HG02852 (cell line): ENCODE data around the gene TMEM54.

Source experiments
- ATAC-seq: cut with Tn5 transposase; IDR thresholded peaks from one replicate; pipeline ENCODE4 v1.9.1; 2021; ENCODE audit warnings: mild to moderate bottlenecking, moderate library complexity; ENCODE audit not compliant: unreplicated experiment

Gene TMEM54

DNA sequence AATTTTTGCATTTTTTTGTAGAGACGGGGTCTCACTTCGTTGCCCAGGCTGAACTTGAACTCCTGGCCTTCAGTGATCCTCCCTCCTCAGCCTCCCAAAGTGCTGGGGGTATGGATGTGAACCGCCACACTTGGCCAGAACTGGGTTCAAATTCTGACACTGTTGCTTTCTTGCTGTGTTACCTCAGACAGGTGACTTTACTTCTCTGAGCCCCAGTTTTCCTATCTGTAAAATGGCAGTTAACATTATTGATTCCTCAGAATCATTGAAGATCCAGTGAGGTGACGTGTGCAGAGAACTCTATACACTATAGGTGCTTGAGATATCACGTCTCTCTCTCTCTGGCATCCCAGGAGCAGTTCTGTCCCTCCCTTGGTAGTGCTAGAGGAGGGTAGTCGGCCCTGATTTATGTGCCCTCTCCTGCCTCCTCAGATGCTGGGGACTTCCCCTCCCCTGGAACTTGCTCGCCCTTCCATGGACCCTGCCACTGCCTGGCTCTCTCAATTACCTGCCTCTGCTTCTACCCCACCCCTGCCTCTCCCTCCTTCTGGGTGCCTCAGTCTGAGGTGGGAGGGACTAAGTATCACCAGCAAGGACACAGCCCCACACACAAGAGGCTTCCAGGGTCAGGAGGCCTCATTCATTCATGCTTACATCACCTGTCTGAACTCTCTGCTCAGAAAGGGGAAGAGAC, 17.7 kb downstream of the TMEM54 start:
- no peak for ATAC-seq

DNA sequence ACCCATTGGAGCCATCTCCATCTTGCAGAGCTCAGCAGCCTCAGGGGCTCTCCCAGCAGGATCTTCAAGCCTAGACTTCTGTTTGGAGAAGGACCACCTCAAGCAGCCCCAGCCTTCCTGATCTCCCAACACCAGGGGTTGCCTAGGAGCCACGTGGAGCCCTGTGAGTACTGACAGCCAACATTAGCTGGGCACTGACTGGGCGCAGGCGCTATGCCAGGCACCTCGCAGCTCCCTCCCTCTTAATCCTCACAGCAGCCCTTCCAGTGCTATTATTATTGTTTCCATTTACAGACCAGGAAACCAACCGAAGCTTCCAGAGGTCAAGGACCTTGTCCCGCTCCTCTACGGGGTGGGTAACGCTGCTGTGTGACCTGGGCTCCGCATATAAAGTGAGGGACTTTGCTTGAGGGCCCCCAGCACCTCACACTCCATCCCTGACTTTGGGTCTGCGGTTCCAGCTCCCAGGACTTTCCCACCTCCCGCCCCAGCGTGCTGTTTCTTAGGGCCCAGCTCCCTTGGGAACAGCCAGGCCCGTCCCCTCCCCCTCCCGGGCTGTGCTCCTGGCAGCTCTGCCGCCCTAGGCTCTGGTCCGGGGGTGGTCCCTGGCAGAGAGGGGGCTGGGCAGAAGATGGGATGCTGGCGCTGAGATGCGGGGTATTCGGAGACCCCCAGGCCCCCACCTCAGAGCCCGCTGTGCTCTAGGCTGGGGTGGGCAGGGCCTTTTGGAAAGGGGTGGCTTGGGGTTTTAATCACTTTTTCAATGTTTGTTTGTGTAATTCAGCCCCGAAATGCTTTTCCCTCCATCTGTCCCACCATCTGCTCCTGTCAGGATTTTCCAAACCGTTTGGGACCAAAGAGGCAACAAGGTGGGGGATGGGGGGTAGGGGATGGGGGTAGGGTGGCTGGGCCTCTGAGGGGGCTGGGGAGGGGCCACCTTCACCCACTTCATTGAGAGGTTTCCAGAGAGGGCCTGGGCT, 19.0 kb downstream of the TMEM54 start:
- ATAC-seq: no peak

DNA sequence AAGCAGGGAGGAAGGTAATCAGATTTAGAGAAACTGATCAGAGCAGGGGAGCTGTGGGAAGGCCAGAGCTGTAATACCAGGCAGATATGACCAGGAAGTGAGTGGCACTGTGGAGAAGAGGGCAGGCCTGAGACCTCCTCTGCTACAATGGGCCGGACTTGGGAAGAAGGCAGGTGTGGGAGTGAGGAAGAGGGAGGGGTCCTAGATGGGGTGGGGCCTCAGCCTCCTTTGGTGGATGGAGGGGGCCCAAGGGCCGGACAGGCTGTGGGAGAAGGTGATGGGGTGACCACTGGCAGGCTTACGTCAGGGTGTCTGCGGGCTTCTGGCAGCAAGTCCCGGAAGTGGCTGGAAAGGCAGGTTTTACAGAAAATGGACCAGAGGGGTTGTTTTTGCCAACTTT, 19.9 kb downstream of the TMEM54 start:
- ATAC-seq: no peak

DNA sequence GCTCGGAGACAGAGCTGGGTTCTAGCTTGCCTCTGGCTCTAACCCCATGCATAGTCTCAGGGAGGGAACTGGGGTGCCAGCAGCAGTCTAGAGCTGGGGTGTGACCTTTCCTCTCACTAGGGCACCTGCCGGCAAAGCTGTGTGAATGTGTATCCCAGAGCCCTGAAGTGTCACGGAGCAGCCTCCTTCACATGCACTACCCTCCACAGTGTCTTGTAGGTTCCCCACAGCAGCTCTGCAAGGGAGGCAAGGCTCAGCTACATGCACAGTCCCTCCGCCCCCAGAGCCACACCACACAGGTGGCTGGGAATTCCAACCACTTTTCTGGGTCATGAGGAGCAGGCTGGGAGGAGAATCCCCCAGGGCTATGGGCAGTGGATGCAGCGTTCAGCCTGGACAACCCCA, 22.6 kb downstream of the TMEM54 start:
- no peak for ATAC-seq

DNA sequence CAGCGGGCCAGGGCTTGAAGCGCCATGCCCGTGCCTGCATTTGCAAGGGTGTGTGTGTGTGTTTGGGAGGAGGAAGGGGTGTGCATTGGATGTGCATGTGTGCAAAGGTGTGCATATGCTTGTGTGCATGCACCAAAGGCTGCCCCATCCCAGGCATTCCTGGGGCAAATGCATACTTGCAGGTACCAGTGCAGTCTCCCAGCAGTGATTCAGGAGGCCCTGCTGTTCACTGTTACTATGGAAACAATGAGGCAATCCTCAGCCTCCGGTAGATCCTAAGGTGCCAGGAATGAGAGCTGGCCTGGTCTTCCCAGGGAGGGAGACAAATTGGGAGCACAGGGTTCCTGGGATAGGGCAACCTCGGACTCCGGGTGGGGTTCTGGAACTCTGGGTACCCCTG, 23.0 kb downstream of the TMEM54 start:
- ATAC-seq: no peak

DNA sequence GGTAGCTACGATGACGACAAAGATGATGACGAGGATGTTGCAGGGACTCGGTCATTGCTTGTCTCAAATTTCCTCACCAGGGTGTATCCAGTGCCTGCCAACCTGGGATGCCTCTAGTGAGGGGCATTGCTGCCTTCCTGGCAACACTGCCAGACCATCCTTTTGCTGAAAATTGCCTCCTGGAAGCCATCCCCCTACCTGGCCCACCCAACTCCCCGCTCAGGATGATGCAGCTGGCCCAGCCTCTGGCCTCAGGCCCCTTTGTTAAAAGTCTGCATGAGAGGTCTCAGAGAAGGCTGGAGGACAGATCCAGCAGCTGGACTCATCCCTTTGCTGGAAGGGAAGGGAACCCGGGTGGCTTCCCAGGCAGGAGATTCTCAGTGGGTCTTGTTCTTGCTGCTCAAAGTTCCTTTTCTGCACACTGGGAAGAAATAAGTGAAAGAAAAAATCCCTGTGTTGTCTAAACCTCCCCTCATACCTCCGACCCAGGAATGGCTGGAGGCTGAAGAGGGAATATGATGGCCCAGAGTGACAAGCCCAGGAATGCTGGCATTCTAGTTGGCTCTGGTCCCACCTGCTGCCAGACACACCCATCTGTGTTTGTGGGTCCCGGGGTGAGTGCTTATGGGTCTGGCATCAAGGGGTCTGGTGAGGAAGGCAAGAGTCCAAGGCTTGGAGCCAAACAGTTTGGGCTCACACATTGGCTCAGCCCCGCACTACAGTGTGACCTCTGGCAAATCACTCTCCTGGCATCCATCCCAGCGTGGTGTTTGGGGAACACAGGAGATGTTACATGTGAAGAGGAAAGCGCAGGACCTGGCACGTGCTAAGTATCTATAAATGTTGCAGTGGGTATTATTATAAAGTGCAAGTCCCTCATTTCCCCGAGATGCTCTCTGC, 23.7 kb downstream of the TMEM54 start:
- no peak for ATAC-seq

DNA sequence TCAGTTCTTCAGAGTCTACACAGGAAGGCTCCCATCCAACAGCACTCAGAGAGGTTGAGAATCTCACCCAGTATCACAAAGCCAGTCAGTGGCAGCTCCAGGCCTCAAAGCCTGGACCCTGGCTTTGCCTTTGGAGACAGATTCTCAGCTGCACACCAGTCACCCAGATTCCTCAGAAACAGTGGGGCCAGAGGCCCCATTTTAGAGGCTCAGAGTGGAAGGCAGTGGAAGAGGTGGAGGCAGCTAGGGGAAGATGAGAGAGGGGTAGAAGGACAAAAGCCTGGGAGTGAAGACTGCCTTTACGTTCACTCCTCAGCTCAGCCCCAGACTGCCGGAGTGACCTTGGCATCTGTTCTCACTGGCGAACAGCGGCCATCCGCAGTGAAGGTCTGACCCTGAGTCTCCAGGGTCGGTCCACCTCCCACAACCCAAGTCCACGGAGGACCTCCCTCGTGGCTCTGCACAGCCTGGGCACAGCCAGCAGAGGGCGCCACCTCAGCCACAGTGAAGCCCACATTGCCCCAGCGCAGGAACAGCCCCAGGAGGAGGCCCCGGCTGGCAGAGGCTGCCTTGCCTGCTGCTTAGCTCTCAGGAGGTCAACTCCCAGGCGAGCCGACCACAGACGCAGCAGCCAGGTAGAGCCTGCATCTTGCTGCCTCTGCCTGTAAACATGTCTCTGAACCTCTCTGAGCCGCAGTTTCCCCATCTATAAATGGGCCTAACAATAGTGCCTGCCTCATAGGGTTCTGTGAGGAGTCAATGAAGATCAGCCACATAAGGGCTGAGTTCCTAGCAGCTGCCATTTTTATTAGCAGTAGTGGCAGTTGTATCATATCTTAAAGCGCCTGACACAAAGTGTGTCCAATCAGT, 24.6 kb downstream of the TMEM54 start:
- ATAC-seq: no peak

DNA sequence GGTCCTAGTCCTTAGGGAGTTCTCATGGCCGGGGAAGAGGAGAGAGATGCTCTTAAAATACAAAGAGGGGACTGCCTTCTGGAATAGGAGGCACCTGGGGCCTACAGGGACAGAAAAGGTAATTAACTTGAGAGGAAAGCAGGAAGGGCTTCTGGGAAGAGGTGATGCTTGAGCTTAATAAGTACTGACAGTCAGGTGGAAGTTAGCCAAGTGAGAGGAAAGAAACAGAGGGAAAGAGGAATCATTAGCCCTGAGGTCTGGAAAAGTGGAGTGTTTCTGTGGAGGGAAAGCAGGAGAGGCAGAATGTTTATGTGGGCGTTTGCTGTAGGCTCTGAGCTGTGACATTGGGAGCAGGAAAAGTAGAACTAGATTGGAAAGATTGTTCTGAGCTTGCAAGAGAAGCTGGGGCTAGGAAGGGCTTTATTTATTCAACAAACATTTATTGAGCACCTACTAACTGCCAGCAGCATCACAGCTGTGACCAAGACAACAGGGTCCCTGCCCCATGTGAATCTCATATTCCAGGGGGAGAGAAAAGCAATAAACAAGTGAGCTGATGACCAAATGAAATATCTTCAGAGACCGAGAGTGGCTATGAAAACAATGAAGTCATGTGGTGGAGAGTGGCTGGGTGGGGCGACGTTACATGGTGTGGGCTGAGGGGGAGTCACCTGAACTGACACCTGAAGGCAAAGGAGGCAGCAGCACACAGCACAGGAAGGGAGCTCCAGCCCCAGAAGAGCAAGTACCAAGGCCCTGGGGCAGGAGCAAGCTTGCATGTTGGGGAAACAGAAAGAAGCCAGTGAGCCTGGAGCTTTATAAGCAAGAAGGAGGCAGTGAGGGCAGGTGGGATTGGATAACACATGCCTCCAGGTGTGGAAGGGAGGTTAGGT, 26.1 kb downstream of the TMEM54 start:
- no peak for ATAC-seq

DNA sequence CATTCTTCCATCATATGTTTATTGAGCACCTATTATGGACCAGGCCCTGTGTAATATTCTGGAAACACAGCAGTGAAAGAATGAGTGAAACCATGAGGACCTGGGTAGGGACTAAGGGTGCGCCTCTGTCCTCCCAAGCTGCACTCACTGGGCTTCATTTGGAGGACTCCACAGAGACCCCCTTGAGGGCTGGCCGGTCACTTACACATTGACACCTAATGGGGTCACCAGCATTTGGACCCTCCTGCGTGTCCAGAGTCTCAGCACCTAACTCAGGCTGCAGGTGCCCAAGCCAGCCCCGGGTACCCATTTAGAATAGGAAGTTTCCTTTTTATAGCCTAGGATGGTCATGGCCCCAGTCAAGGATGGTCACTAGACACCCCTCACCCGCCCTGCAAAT, 27.7 kb downstream of the TMEM54 start:
- ATAC-seq: no peak

DNA sequence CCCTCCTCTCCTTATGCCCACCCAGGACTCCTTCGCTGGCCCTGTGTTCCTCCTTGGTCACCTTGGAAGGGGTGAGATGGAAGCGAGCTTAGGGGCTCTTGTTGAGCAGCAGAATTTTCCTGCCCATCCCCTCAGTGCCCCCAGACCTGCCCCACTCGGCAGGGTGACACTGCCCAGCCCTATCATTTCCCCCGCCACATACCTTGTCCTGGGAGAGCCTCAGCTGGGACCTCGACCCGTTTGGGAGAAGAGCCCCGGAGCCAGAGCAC, 29.1 kb downstream of the TMEM54 start:
- no peak for ATAC-seq

DNA sequence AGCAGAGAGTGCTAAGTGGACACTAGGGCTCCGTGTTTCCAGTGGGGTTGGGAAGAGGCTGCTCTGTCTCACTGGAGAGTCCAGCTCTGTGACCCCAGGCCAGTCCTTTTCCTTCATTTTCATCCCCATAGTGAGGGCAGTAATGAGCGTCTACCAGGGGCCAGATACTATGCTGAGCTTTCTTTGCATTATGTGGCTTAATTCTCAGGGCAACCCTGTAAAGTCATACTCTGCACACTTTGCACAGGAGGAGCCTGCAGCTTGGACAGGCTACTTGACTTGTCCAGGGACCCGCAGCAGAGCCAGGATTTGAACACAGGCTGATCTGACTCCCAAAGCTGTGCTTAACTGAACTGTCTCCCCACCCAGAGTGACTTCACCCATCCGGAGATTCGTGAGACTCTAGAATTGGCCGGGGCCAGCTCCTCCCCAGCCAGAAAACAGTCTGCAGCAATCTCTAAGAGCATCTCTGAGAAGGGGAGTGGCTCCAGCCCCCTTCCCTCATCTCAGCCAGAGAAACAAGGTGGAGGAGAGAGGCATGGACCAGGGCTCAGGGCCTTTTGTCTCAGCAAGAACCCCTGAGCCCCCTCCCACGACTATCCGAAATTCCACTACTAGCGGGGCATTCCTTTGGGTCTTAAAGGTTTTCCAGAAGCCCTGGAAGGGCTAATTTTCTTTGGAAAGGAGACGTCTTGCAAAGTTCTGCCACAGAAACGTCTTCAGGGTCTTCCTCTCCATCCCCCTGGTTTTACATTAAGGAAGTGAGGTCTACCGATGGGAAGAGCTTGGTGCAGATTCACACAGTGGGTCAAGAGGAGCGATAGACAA, 29.6 kb downstream of the TMEM54 start:
- ATAC-seq: no peak

DNA sequence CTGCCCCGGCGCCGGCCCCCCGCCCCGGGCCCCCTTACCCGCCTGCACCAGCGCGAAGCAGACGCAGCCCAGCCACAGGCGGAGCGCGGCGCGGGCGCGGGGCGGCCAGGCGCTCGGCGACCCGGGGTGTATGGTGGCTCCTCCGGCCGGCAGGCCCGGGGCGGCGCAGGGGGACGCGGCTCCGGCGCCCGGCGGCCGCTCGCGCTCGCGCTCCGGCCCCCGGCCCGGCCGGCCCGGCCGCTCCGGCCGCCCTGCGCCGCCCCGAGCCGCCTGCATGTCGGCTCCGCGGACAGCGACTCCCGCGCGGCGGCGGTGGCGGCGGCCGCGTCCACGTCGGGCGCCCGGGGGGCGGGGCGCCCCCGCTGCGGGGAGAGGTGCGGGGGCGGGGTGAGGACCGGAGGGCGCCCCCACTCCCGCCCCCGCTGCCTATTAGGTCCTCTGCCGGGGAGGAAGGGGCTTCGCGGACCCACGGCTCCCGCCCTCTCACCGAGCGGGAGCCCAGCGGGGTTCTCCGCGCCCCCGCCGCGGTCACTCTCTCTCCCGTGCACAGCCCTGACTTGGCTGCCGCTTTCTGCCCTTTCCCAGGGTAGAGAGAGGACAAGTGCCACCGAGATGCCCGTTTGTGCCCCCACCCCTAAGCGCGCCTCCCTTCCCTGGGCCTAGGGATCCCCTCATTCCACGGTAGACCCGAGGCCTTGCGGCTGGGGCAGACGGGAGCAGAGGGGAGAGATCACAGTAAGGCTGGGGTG, 30.4 kb downstream of the TMEM54 start, which contains the start of gene FNDC5:
TSS of gene FNDC5 (minus strand) at position 298 of the 749 bp plus-strand sequence.
- no peak for ATAC-seq

DNA sequence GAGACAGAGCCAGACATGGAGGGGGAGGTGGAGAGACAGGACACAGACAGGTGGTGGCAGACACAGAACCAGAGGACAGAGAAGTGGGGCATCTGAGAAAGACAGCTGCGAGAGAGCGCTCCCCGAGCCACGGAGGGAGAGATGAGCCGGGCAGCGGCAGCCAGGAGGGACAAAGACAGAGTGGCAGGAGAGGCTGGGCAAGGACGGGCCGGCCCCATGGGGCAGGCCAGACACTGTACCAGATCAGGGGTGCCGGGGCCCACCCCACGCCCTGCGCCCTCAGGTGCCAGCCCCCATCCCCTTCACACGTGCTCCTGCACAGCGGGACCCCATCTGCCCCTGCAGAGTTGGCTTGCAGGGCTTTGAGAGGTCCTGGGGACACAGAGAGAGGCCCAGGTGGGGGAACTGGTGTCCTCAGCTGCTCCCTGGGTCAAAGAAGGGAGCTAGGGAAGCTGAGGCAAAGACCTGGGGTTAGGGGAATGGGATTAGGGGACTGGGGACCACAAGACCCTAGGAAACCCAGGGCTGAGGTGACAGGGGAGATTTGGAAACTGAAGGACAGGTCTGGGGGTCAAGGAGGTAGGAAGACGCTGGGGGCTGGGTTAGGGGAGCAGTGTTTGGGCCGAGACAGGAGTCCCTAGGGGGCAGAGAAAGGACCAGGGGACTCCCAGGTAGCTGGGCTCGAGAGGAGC, 31.1 kb downstream of the TMEM54 start:
- ATAC-seq: no peak

DNA sequence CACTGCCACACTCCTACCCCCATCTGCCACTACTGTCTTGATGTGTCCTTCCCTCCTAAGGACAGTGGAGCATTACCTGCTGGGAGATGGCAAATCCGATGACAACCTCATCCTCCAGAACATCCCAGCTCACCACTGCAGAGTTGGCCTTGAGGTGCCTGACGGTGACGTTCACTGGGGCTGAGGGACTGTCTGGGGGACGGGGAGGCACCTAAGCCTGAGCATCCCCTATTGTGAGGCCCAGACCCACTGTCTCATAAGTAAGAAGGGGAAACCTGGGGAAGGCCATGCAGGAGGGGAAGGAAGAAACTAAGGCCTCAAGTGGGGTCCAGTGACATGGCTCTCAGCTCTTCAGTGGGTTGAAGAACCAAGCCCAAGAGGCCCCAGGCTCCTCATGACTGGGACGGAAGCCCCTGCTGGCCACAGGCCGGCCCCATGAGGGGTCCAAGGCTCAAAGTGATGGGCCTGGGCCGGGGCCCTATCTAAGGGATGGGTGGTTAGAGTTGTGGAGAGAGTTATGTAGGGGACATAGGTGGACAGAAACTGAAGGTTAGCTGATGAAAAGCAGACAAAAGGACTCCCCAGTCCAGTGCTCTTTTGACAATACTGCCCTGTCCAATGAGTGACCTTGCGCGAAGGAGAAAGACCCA, 32.3 kb downstream of the TMEM54 start:
- ATAC-seq: no peak

DNA sequence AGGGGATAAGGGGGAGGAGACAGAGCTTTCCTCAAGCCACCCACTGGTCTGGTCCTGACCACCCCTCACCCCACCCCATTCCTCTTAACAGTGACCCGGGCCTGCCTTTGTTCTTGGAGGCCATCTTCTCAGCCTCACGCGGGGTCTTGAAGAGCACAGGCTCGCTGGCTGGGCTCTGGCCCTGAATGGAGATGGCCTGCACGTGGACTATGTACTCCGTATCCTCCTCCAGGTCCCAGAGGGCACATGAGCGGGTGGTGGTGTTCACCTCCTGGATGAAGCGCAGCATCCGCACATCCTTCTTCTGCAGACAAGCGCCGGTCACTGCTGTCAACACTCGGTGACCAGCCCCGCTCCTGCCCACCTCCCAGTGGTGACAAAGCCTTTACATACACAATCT, 33.1 kb downstream of the TMEM54 start:
- ATAC-seq: no peak

DNA sequence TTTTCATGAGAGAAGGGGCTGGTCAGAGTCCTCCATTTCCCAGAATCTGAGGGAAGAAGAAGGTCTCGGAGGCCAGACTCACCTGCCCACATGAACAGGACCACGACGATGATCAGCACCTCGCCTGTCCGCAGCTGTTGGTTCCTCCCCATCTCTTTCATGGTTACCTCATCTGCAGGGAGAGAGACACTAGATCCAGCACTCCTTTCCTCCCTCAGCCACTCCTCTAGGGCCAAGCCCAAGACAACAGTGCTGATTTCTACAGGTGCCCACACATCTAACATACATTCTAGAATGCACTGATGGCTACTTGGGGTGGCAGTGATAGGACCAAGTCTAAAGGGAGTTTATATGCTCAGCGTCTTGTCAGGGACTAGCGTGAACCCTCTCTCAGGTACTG, 33.5 kb downstream of the TMEM54 start:
- ATAC-seq: no peak

DNA sequence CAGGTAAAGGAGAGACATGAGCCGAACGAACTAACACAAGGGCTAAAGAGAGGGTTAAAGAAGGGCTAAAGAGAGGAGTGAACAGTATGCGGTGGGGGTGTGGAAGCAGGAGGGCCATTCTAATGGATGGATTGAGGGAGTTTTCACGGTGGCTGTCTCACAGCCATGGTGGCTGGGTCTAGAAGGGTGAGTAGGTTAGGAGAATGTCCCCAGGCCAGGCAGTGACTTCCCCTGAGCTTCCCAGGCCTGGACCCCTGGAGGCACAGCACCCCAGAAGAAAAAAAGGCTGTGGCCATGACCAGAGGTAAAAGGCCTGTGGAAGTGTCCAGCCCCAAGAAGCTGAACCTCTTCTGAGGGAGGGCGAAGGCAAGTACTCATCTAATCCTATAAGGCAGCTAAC, 34.0 kb downstream of the TMEM54 start:
- ATAC-seq: no peak
